DND-41 (cell line): ENCODE results near the gene CPNE1.
A peak's percentile ranks its signal among the peaks of the same experiment; 100 is the strongest.

Experiments used
- ATAC-seq: fragments of 200-7000 bp; cut with Tn5 transposase; 3 replicates; pipeline ENCODE4 v1.9.1; 2021; ENCODE audit warnings: low read depth; ENCODE audit not compliant: insufficient read depth
- DNase-seq: peaks from one replicate; pipeline ENCODE4 v3.0.0-alpha.2; 2020
- H2AFZ ChIP-seq: 2 replicates; pipeline ENCODE4 v1.6.0; 2012; ENCODE audit warnings: low read depth, low read length
- H3K27ac ChIP-seq: 2 replicates; pipeline ENCODE4 v1.5.1; 2012; ENCODE audit warnings: low read length, inconsistent platforms
- H3K27me3 ChIP-seq: fragments of 200-600 bp; sonication (generic); 2 replicates; pipeline ENCODE4 v1.6.0; 2012; ENCODE audit warnings: low read length, mild to moderate bottlenecking, inconsistent platforms; ENCODE audit not compliant: insufficient read depth, poor library complexity
- H3K36me3 ChIP-seq: 2 replicates; pipeline ENCODE4 v1.5.1; 2012; ENCODE audit warnings: low read length, inconsistent platforms; ENCODE audit not compliant: insufficient read depth
- H3K4me1 ChIP-seq: 2 replicates; pipeline ENCODE4 v1.5.1; 2012; ENCODE audit warnings: mild to moderate bottlenecking, low read length; ENCODE audit not compliant: insufficient read depth
- H3K4me2 ChIP-seq: 2 replicates; pipeline ENCODE4 v1.6.0; 2012; ENCODE audit warnings: mild to moderate bottlenecking, moderate library complexity, low read length, inconsistent platforms; ENCODE audit not compliant: insufficient read depth
- H3K4me3 ChIP-seq, 2 experiments: fragments of 200-600 bp in 1 of 2; shearing (Covaris generic) in 1 of 2; 2 replicates each; pipeline ENCODE4 v1.5.1; 2012 to 2016; ENCODE audit warnings: inconsistent platforms in 2 of 2, low read length in 2 of 2, mild to moderate bottlenecking in 2 of 2, low read depth in 1 of 2, moderate library complexity in 1 of 2
- H3K79me2 ChIP-seq: 2 replicates; pipeline ENCODE4 v1.6.0; 2012; ENCODE audit warnings: low read length, inconsistent platforms; ENCODE audit not compliant: insufficient read depth
- H3K9ac ChIP-seq: 2 replicates; pipeline ENCODE4 v1.6.0; 2012; ENCODE audit warnings: low read depth, mild to moderate bottlenecking, inconsistent platforms, low read length, moderate library complexity
- H3K9me3 ChIP-seq: 2 replicates; pipeline ENCODE4 v1.5.1; 2012; ENCODE audit warnings: low read length, moderate library complexity, mild to moderate bottlenecking, inconsistent platforms; ENCODE audit not compliant: insufficient read depth, severe bottlenecking
- H4K20me1 ChIP-seq: 2 replicates; pipeline ENCODE4 v1.6.0; 2012; ENCODE audit warnings: low read length; ENCODE audit not compliant: insufficient read depth
- EZH2 ChIP-seq: IDR thresholded peaks from 3 replicates; pipeline ENCODE4 v1.6.1; 2012; ENCODE audit warnings: borderline replicate concordance, low read depth, mild to moderate bottlenecking, moderate library complexity, low read length, inconsistent platforms; ENCODE audit not compliant: severe bottlenecking
- TF ChIP-seq, protein P1 (sequence below): IDR thresholded peaks from 2 replicates; pipeline ENCODE4 v1.5.1; 2012; ENCODE audit warnings: borderline replicate concordance, low read length, moderate library complexity, mild to moderate bottlenecking; ENCODE audit not compliant: poor library complexity, severe bottlenecking; ENCODE audit errors: extremely low read depth

The CPNE1 gene

DNA sequence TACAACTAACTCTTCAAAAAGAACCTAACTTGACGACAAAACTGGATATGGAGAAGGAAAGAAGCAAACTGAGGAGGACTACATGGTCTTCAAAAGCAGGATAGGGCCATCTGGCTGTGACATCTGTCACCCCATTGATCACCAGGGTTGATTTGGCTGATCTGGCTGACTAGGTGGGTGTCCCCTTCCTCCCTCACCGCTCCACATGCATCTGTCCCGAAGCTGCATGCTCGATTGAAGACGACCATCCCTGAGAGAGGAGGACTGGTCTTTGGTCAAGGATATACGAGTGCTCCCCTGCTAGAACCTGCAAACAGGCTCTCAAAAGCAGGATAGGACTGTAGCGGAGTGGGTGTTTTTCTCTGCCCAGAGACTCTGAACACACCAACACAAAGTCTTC is 21.7 kb downstream of the CPNE1 start:
- no peaks in the 10 kb centered on the region for H3K4me1 ChIP-seq
- ATAC-seq (no peak), DNase-seq (peak; percentile 3)
- no peak overlapping the region for H2AFZ ChIP-seq
- H3K4me3 ChIP-seq = no peak overlapping the region
- H4K20me1 ChIP-seq = peaks cover 70% of the 10 kb centered on the region
- H3K79me2 ChIP-seq = peaks cover 96% of the 10 kb centered on the region
- H3K36me3 ChIP-seq = 0 out of 2 replicates have a peak, but pooled peaks cover 4% of the 10 kb centered on the region
- TF ChIP-seq, protein P1, sequence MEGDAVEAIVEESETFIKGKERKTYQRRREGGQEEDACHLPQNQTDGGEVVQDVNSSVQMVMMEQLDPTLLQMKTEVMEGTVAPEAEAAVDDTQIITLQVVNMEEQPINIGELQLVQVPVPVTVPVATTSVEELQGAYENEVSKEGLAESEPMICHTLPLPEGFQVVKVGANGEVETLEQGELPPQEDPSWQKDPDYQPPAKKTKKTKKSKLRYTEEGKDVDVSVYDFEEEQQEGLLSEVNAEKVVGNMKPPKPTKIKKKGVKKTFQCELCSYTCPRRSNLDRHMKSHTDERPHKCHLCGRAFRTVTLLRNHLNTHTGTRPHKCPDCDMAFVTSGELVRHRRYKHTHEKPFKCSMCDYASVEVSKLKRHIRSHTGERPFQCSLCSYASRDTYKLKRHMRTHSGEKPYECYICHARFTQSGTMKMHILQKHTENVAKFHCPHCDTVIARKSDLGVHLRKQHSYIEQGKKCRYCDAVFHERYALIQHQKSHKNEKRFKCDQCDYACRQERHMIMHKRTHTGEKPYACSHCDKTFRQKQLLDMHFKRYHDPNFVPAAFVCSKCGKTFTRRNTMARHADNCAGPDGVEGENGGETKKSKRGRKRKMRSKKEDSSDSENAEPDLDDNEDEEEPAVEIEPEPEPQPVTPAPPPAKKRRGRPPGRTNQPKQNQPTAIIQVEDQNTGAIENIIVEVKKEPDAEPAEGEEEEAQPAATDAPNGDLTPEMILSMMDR = no peak
- TF ChIP-seq EZH2 = no peak
- H3K27ac ChIP-seq = no peak overlapping the region
- no peak overlapping the region for H3K9ac ChIP-seq
- no peaks in the 10 kb centered on the region for H3K9me3 ChIP-seq
- H3K27me3 ChIP-seq = no peaks in the 10 kb centered on the region
- H3K4me2 ChIP-seq = no peak overlapping the region

DNA sequence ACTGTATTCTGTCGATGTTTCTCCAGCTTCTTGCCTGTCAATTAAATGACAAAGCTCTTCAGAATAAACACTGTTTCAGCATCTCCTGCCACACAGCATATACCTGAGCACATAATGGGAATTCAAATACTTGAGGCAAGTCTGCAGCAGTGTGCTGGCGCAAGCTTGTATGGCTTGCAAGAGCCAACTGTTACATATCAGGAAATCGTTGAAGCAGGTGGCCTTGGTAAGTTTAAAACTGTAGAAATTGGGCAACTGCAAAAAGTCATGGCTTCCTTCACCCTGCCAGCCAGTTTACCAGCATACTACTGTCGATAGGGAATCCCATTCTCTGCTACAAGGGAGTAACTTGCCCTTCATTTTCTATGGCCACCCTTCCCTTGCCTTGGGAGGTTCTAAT is 23.0 kb downstream of the CPNE1 start:
- H2AFZ ChIP-seq = no peak overlapping the region
- peaks cover 74% of the 10 kb centered on the region for H4K20me1 ChIP-seq
- no peak for TF ChIP-seq EZH2
- TF ChIP-seq, protein P1 = no peak
- DNase-seq (no peak), ATAC-seq (no peak)
- no peak overlapping the region for H3K4me3 ChIP-seq
- no peaks in the 10 kb centered on the region for H3K27me3 ChIP-seq
- H3K27ac ChIP-seq = no peak overlapping the region
- 0 out of 2 replicates have a peak, but pooled peaks cover 4% of the 10 kb centered on the region for H3K36me3 ChIP-seq
- H3K9ac ChIP-seq = no peak overlapping the region
- no peak overlapping the region for H3K4me2 ChIP-seq
- no peaks in the 10 kb centered on the region for H3K9me3 ChIP-seq
- peaks cover 98% of the 10 kb centered on the region for H3K79me2 ChIP-seq
- H3K4me1 ChIP-seq = no peaks in the 10 kb centered on the region

DNA sequence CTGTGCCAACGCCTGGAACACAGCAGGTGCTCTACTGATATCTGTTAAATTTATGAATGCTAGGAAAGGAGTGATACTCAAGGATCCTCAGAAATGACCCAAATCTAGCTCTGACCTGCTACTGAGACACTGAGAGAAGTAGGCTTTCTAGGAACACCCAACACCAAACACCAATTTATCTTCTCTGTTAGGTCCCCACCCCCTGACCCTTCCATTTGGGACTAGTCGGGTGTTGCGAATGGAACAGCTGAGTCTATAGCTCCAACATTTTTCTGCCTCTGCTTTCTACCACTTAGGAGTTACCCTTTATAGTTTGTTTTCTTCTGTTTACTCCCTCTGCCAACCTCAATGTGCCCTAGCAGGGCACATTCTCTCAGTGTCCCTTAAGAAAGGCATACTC is 24.0 kb downstream of the CPNE1 start:
- Histone ChIP-seq H3K9ac (no peak overlapping the region), H3K9me3 (no peaks in the 10 kb centered on the region), H3K4me1 (no peaks in the 10 kb centered on the region), H3K36me3 (0 out of 2 replicates have a peak, but pooled peaks cover 4% of the 10 kb centered on the region), H2AFZ (no peak overlapping the region), H3K4me2 (no peak overlapping the region), H3K27ac (no peak overlapping the region), H3K4me3 (no peak overlapping the region), H4K20me1 (peaks cover 71% of the 10 kb centered on the region), H3K27me3 (no peaks in the 10 kb centered on the region), H3K79me2 (peaks cover 98% of the 10 kb centered on the region)
- DNase-seq = no peak
- ATAC-seq = no peak
- TF ChIP-seq, protein P1 = no peak
- no peak for TF ChIP-seq EZH2

DNA sequence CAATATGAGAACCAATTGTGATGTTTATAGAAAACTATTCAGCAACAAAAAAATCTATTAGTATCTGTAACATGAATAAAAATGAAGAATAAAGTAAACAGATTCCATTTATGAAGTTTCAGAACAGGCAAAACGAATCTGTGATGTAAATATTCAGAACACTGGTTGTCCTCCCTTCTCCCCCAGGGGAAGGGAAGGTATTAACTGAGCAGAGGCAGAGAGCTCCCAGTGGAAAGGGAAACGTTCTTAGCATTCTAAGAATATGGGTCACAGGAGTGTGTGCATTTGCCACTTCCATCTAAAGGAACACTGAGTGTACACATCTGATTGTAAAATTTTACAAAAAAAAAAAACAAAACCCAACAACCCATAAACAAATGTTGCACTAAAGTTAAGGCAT is 25.9 kb downstream of the CPNE1 start:
- ATAC-seq (no peak), DNase-seq (no peak)
- Histone ChIP-seq H3K9me3 (no peaks in the 10 kb centered on the region), H3K9ac (no peak overlapping the region), H3K4me3 (no peak overlapping the region), H3K4me1 (no peaks in the 10 kb centered on the region), H3K79me2 (peaks cover 94% of the 10 kb centered on the region), H3K4me2 (no peak overlapping the region), H4K20me1 (peaks cover 60% of the 10 kb centered on the region), H3K27ac (no peak overlapping the region), H3K27me3 (no peaks in the 10 kb centered on the region), H3K36me3 (0 out of 2 replicates have a peak, but pooled peaks cover 4% of the 10 kb centered on the region), H2AFZ (no peak overlapping the region)
- no peak for TF ChIP-seq EZH2
- TF ChIP-seq, protein P1 = no peak
